ENCODE data around the gene RNGTT. TPM values are rescaled to one million over a fixed set of nuclear protein-coding genes. Genes with fewer than 3 reads are reported as not detected.

Gene RNGTT
- total and polyA plus RNA-seq, 10 of the 15 experiments (the other 5 are each of a cell fraction or from before 2014, with no cell fraction given), result 7.7 to 30.4 (median 22.2) TPM

- intact Hi-C loops (cut with micrococcal nuclease; ENCODE audit: unreplicated experiment), result no loop called here
- no TSS peak for BruUV-seq (replicated peaks)
- no peak overlapping the region for H3K27ac ChIP-seq (ENCODE audit: control insufficient read depth, insufficient read depth)
- no peak for FAIRE-seq
- no peak overlapping the region for H3K9ac ChIP-seq (ENCODE audit: control insufficient read depth, insufficient read depth, low read length)
- ChIA-PET CTCF (interaction anchor here (0.6 kb wide), 1 partner anchor 14 kb away, joined by 3 read pairs; no protein-coding TSS in a partner anchor), RAD21 (ENCODE audit: unreplicated experiment) (no interaction called here), SMC1A (ENCODE audit: uncharacterized antibody, unreplicated experiment) (no interaction called here), POLR2A (interaction anchor here (0.6 kb wide), 1 partner anchor 485 kb away, joined by 5 read pairs; no protein-coding TSS in a partner anchor)
- H3K4me1 ChIP-seq (ENCODE audit: control insufficient read depth, insufficient read depth, low read length), result no peaks in the 10 kb centered on the region
- H3K9me3 ChIP-seq (replicated peaks; ENCODE audit: control insufficient read depth, insufficient read depth, low read length), result no peaks in the 10 kb centered on the region
- H3K27me3 ChIP-seq (replicated peaks in 1 of 2; ENCODE audit: control insufficient read depth in 2 of 2, insufficient read depth in 2 of 2, low read length in 1 of 2), result no peaks in the 10 kb centered on the region
- no peaks in the 10 kb centered on the region for H3K36me3 ChIP-seq (ENCODE audit: control insufficient read depth in 2 of 2, insufficient read depth in 2 of 2, low read length in 1 of 2)
- TF ChIP-seq ZNF24 (IDR thresholded peaks at IDR 0.05), result no peak
- TF ChIP-seq FOS (IDR thresholded peaks at IDR 0.05; ENCODE audit: borderline replicate concordance, extremely low read depth, insufficient read length), result no peak
- no peak overlapping the region for H3K4me3 ChIP-seq
- H3K79me2 ChIP-seq (ENCODE audit: control insufficient read depth, insufficient read depth, low read length), result peaks cover 8% of the 10 kb centered on the region
- in situ Hi-C loops (cut with MboI), result no loop called here
- DNase-seq (ENCODE audit: low read depth, low spot score), result no peak
- H2AFZ ChIP-seq (ENCODE audit: control insufficient read depth, low read depth, low read length), result no peak overlapping the region
- ATAC-seq, result no peak
- no peak overlapping the region for H3K4me2 ChIP-seq (ENCODE audit: control insufficient read depth, insufficient read depth)
- no peaks in the 10 kb centered on the region for H4K20me1 ChIP-seq (ENCODE audit: control insufficient read depth, insufficient read depth)
These were observed 4.5 kb upstream of the RNGTT start for GRCh38 chr6:88967891-88968290.

GRCh38 chr6:88965691-88966090, 2.3 kb upstream of the RNGTT start:
- 52% methylated on average over 2 of the region's 2 CpGs for WGBS (ENCODE audit: insufficient coverage, insufficient replicate concordance, low lambda C conversion rate, missing lambda C conversion rate)
- peaks cover 28% of the 10 kb centered on the region for H3K79me2 ChIP-seq (ENCODE audit: control insufficient read depth, insufficient read depth, low read length)
- BruUV-seq (replicated peaks), result no TSS peak
- H3K27me3 ChIP-seq (replicated peaks in 1 of 2; ENCODE audit: control insufficient read depth in 2 of 2, insufficient read depth in 2 of 2, low read length in 1 of 2), result no peaks in the 10 kb centered on the region
- FAIRE-seq, result no peak
- ChIA-PET POLR2A (no interaction called here), SMC1A (ENCODE audit: uncharacterized antibody, unreplicated experiment) (no interaction called here), CTCF (interaction anchor here (0.9 to 1.3 kb wide), 2 partner anchors 17 to 23 kb away, joined by 3 to 5 read pairs; no protein-coding TSS in a partner anchor), RAD21 (ENCODE audit: unreplicated experiment) (no interaction called here)
- H3K4me3 ChIP-seq, result no peak overlapping the region
- no peak overlapping the region for H3K4me2 ChIP-seq (ENCODE audit: control insufficient read depth, insufficient read depth)
- H3K4me1 ChIP-seq (ENCODE audit: control insufficient read depth, insufficient read depth, low read length), result no peaks in the 10 kb centered on the region
- intact Hi-C loops (cut with micrococcal nuclease; ENCODE audit: unreplicated experiment) (no loop called here), in situ Hi-C loops (cut with MboI) (no loop called here)
- no peaks in the 10 kb centered on the region for H4K20me1 ChIP-seq (ENCODE audit: control insufficient read depth, insufficient read depth)
- H3K27ac ChIP-seq (ENCODE audit: control insufficient read depth, insufficient read depth), result no peak overlapping the region
- ATAC-seq, result no peak
- H3K36me3 ChIP-seq (ENCODE audit: control insufficient read depth in 2 of 2, insufficient read depth in 2 of 2, low read length in 1 of 2), result no peaks in the 10 kb centered on the region
- no peak overlapping the region for H2AFZ ChIP-seq (ENCODE audit: control insufficient read depth, low read depth, low read length)
- H3K9me3 ChIP-seq (replicated peaks; ENCODE audit: control insufficient read depth, insufficient read depth, low read length), result no peaks in the 10 kb centered on the region
- DNase-seq (ENCODE audit: low read depth, low spot score), result no peak
- no peak overlapping the region for H3K9ac ChIP-seq (ENCODE audit: control insufficient read depth, insufficient read depth, low read length)
- TF ChIP-seq CREM (IDR thresholded peaks at IDR 0.05; ENCODE audit: low read depth), result no peak
- no peak for TF ChIP-seq FOS (IDR thresholded peaks at IDR 0.05; ENCODE audit: borderline replicate concordance, extremely low read depth, insufficient read length)
- no peak for TF ChIP-seq MAX (IDR thresholded peaks at IDR 0.05; ENCODE audit: low read depth, low read length)
- TF ChIP-seq PRDM15 (CRISPR knock-in tag; IDR thresholded peaks at IDR 0.05), result no peak
- no peak for TF ChIP-seq CUX1 (IDR thresholded peaks at IDR 0.05; ENCODE audit: insufficient replicate concordance, low read depth, low read length)
- no peak for TF ChIP-seq ASH2L (IDR thresholded peaks at IDR 0.05; ENCODE audit: borderline replicate concordance, low read depth)
- no peak for TF ChIP-seq MXI1 (IDR thresholded peaks at IDR 0.05; ENCODE audit: low read depth, low read length)
